Measurements from ENCODE around the gene HCFC1. TPM values are rescaled to one million over a fixed set of nuclear protein-coding genes. Genes with fewer than 3 reads are reported as not detected.
A peak's percentile ranks its signal among the peaks of the same experiment; 100 is the strongest.

Gene HCFC1
- polyA plus RNA-seq, 1 of the 3 experiments (the other 2 are of a cell fraction) = 9.5 TPM

- no peak for TF ChIP-seq USF2 (IDR thresholded peaks at IDR 0.05; ENCODE audit: borderline replicate concordance, low read depth, low read length)
These were observed 67.3 kb downstream of the HCFC1 start, which contains the start of gene AVPR2 (continued) for GRCh38 chrX:153903991-153904957.

GRCh38 chrX:153903238-153903980 lies 68.2 kb downstream of the HCFC1 start:
- Histone ChIP-seq H2AFZ (ENCODE audit: low read depth) (no peak overlapping the region), H3K79me2 (ENCODE audit: insufficient read depth) (no peaks in the 10 kb centered on the region), H3K9ac (no peak overlapping the region), H3K4me1 (ENCODE audit: control insufficient read depth in 1 of 2, insufficient read depth in 2 of 2, low read depth in 1 of 2, low read length in 1 of 2) (peaks cover 0 to 33% of the 10 kb centered on the region in 2 experiments; a peak in 1 of 4 replicates), H3K9me2 (no peaks in the 10 kb centered on the region), H3K4me2 (no peak overlapping the region), H3K9me3 (no peaks in the 10 kb centered on the region), H3K4me3 (ENCODE audit: low read depth in 2 of 2, low read length in 1 of 2) (no peak overlapping the region), H3K27ac (ENCODE audit: low read depth in 2 of 2, low read length in 1 of 2) (peak overlapping the region in 1 of 2 experiments; percentile 64; a peak in 2 of 4 replicates), H4K20me1 (ENCODE audit: insufficient read depth) (no peaks in the 10 kb centered on the region), H3K36me3 (replicated peaks in 1 of 2; ENCODE audit: control insufficient read depth in 1 of 2, insufficient read depth in 2 of 2, low read length in 1 of 2) (no peaks in the 10 kb centered on the region), H3K27me3 (ENCODE audit: insufficient read depth) (peaks cover 40% of the 10 kb centered on the region), H3F3A (replicated peaks; ENCODE audit: insufficient read depth) (no peaks in the 10 kb centered on the region)
- ChIA-PET CTCF (interaction anchor here (1.6 to 1.7 kb wide), 2 partner anchors 10 to 84 kb away, joined by 3 to 4 read pairs; no protein-coding TSS in a partner anchor), POLR2A (interaction anchor here (0.6 kb wide), 1 partner anchor 24 kb away, joined by 3 read pairs; no protein-coding TSS in a partner anchor)
- DNase-seq = peak; percentile 54
- TF ChIP-seq EZH2phosphoT487 (IDR thresholded peaks at IDR 0.05; ENCODE audit: borderline replicate concordance, low read depth) (no peak), NFIC (IDR thresholded peaks at IDR 0.05; ENCODE audit: borderline replicate concordance) (no peak), ELF1 (IDR thresholded peaks at IDR 0.05) (no peak), TCF12 (IDR thresholded peaks at IDR 0.05) (no peak), CTCF (IDR thresholded peaks at IDR 0.05) (no peak), YY1 (IDR thresholded peaks at IDR 0.05; ENCODE audit: low read depth) (no peak), ZBTB33 (IDR thresholded peaks at IDR 0.05; ENCODE audit: borderline replicate concordance, low read depth) (no peak), MXI1 (IDR thresholded peaks at IDR 0.05; ENCODE audit: low read depth, low read length) (no peak), TEAD4 (IDR thresholded peaks at IDR 0.05; ENCODE audit: borderline replicate concordance, insufficient read depth) (no peak)
- WGBS (ENCODE audit: low lambda C conversion rate) = 64% methylated on average over 18 of the region's 18 CpGs
